ENCODE results near the gene ABR.
A peak's percentile ranks its signal among the peaks of the same experiment; 100 is the strongest.
"Not testable (repeated sequence)": the region's sequence is repeated elsewhere in the genome, so short reads cannot be mapped to it uniquely, and the experiment has no call there.

The ABR gene

GRCh38 chr17:1002771-1003555 lies 176.8 kb downstream of the ABR start:
- peak; percentile 60 for DNase-seq

DNA sequence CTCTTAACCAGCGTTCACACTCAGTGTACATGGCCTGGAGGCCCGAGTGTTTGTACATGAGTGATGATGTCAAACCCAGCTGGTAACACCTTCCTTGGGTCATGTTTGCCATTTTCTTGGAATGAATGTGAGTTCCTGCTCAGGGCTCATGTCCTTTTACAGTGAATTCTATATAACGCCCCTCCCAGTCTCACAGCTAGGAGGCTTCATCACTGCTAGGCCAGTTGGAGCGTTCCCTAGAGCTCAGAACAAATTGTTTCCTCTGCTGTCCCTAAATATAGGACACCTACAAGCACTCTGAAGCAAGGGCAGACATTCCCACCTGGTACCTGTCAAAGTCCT lies 177.4 kb downstream of the ABR start:
- peak; percentile 53 for DNase-seq

GRCh38 chr17:1001640-1002411 lies 178.0 kb downstream of the ABR start:
- peak; percentile 79 for DNase-seq

DNA sequence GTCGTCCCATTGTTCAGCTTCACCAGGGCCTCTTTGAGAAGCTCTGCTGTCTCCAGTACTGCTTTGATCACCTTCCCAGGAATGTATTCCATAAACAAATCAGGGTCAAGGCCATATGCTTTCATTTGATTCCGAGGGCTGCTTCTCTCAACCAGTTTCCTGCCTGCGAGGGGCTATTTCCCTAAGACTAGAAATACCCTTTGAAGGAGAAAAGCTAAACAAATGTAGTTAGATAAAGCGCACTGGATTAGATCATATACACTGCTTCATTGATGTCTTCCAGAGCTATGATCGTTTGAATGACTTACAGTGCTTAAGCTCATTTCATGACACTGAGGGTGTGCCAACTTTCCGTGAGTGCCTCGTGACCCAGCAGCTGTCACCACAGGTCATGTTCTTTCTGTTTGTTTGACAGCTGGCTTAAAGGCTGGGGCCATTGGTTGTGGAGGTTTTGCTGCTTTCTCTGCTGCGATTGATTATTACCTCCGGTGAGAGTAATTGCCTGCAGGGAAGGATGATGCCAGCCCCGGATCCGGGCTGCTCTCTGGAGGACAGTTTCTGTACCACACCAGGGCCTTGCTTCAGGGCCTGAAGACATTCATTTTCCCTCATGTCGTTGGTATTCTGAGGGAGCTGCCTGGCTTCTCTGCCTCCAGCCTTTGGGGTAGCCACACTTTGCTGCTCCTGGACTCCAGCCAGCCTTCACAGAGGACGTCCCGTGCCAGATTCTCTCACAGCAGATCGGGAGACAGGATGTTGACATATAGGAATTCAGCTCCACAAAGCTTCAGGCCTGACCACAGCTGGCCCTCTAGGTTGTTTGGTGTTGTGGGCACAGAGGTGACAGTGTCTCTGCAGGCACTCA lies 179.0 kb downstream of the ABR start:
- peak; percentile 92 for DNase-seq

DNA sequence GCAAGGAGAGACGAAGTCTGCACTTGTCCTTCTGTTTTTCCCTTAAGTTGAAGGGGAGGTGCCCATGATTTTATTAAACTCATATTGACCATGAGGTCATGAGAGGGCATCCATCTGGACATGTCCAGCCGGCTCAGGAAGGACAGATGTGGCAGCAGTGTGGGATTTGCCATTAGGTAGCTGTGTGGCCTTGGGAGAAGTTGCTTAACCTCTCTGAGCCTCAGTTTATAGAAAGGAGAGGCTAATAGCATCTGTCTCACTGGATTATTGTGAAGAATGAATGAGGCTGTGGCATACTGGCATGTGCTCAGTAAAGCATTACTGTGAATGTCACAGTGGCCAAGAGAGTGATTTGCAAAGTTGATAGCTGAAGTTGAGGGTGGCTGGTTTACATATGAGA lies 181.7 kb downstream of the ABR start:
- DNase-seq: no peak

DNA sequence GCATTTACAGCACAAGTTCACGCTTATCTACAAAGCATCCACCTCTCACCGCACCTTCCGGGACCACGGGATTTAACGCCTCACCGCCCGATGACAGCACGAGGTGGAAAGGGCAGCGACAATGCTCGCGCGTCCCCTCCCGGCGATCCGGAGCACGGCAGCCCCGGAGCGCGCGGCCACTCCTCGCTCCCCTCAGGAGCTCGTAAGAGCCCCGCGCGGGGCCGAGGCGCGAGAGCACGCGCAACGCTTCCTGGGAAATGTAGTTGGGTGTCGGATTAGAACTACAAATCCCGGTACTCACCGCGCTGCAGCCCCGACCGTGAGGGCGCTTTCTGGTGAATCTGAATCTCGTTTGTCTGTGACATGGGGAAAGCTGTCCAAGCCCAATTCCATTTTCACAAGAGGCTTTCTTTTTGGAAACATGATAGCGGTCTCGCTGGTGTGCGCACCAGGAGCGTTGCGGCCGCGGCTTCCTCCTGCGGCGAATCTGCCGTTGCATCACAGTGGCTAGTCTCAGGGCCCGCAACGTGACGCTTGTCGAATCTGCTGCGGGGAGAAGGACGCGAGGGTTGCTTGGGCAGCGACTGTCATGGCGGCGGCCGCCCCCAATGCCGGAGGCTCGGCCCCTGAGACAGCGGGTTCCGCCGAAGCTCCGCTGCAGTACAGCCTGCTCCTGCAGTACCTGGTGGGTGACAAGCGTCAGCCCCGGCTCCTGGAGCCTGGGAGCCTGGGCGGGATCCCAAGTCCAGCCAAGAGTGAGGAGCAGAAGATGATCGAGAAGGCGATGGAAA lies 183.0 kb downstream of the ABR start, which contains the start of gene TIMM22:
TIMM22 (plus strand) TSS at position 576 of the 791 bp plus-strand sequence; CDS start at position 590, 14 bp downstream.
- peak; percentile 97 for DNase-seq

GRCh38 chr17:995324-995723 lies 184.5 kb downstream of the ABR start:
- not testable (repeated sequence) for DNase-seq

- DNase-seq: no peak
Observed at GRCh38 chr17:992933-993332, 186.8 kb downstream of the ABR start.

DNA sequence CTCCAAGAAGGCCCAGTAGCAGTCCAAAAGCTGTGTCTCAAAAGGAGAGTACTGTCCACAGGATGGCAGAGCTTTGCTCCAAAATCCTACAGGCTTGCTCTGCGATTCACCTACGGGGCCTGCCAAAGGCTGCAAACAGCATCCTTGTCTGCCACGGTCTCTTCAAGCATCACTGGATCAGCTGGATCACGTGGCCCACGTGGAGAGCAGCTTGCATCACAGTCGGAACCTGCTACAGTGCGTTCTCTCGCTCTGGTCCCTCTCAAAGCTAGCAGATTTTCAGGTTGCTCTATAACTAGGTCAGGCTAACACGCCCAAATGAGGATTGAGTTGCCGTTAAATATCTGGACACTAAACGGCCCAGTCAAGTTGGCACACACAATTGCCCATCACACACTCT lies 191.2 kb downstream of the ABR start:
- no peak for DNase-seq

DNA sequence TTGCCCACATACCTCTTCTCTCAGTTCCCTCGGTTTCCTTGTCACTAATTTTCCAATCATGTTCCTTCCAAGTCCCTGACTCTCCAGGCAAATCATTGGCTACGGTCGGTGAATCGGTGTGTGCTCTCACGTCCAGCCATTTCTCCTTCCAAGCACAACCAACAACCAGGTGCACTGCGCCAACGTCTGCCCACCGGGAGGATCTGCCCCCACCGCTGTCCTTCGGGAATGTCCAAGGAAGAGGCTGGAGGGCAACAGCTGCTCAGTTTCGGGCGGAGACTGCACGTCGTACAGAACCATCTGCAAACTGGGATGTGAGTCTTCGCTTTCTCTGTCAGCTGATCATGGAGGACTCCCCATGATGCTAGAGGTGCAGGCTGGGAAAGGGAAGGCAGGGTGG lies 191.8 kb downstream of the ABR start:
- no peak for DNase-seq

GRCh38 chr17:986322-986929 lies 193.4 kb downstream of the ABR start:
- DNase-seq: no peak

DNA sequence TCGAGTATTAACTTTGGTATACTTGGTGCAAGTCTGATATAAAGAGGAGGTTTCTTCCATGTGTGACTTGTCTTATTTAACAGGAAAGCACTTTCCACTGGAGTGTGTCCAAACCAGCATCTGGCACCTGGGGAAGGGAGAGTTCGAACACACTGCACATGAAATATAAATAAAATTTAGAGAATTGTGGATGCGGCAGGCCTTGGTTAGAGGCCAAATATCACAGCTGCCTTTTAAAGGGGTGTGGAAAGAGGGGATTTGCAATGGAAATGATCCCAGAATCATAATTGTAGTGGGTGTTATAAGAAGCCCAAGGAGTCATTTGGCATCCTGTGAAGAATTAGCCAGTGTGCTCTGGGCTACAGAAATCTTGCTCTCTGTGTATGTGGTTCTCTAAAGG lies 195.9 kb downstream of the ABR start:
- DNase-seq: no peak

DNA sequence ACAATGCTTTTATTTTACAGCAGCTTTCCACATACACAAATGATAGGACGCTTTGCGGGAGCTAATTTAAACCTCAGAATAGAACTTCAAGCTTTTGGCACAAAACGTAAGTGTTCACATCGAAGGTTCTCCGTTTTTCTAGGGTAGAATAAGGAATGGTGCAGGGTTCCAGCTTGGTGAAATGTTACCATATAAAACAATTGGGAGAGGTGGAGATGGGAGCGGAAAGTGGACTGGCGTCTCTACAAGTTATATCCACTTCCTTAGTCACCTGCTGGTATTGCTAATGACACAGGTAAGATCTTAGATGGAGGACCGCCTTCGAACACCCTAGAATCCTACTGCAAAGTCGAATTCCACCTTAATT lies 198.5 kb downstream of the ABR start:
- DNase-seq: no peak

- peak; percentile 89 for DNase-seq
Observed at GRCh38 chr17:980406-981291, 199.1 kb downstream of the ABR start.

DNA sequence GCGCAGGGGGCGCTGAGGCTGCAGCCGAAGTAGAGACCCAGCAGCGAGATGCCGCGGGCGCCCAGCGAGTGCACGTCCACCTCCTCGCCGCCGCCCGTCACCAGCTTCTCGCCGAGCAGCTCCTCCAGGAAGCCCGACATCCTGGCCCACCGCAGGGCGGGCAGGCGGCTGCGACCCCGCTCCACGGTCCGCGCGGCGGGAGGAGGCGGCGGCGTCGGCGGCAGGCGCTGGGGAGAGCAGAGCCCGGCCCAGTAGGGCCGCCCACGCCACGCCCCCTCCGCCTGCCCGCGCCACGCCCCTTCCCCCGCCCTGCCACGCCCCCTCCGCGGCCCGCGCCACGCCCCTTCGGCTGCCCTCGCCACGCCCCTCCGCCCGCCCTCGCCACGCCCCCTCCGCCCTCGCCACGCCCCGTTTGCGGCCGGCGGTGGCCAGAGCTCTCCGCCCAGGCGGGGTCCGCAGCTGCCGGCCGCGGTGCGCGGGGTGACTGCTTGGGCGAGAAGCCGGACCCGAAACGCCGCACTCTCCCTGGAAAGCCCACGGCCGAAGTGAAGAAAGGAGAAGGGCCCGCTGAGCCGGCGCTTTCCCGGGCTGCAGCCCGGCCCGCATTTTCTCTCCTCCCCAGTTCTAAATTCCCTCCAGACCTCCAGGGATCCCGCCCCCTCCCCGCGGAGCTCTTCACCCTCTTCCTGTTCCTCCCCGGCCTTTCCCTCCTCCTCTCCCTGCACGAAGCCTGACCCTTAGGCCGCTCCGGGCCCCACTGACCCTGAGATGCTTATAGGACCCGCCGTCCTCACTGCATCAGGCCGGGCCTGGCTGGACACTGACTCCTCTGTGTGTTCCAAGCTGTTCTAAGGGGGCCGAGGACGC lies 200.0 kb downstream of the ABR start, which contains the start of gene NXN:
NXN (minus strand) TSS at position 238 of the 867 bp plus-strand sequence.
- DNase-seq: peak; percentile 76

- no peak for DNase-seq
Observed at GRCh38 chr17:979212-979538, 200.6 kb downstream of the ABR start.

DNA sequence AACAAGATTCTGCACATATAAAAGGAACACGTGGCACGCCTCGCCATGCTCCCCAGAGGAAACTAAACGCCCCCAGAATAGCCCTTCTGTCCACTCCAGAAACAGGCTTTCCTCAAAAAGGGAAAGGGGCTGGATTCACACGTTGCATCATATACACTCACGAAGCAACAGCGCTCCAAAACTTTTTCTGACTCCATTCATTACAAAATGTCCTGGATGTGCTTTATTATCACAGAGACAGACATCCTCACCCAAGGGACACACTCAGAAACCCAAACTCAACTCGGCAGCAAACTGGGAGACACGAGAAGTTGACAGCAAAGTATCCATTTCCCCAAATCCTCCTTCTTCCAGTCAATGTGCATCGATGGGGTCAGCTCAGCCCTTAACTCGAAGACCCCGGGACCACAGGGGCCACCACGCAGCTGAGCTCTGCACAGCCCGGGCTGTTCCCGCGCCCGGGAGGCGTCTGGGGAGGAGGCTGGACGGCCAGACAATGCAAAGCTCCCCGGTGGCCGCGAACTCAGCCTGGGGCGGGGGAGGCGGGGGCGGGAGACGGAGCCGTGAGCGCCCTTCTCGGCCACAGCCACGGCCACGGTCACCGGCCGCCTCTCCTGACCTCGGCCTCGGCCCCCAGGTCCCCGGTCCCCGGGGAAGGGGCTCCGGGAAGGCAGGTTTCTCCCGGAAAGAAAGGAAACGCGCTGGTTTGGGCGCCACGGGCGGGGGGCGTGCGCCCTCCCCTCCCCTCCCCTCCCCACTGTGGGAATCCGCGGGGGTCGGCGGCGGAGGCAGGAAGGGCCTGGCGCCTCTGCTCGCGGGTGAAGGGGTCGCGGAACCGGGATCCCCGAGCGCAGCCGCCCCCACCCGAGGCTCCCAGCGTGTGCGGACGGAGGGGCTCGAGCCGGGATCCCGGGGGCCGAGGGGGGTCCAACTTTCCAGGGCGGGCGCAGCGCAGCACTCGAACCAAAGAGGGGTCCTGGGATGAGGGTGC lies 201.4 kb downstream of the ABR start:
- peak; percentile 67 for DNase-seq

DNA sequence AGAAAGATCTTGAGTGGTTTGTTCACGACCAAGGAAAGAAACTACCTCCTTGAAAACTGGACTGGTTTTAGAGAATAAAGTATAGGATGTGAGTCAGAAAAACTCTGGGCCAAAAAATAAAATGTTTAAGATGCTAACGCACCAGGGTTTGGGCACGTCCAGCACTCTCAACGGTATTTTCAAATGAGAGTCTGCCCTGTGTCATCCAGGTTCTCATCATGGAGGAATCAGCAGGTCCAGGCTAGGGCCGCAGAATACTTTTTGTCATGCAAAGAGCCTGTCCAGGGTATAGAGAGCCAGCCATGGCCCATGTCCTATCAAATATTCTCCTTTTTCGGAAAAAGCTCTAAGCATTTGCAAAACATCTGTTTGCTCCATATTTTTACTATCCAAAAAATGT lies 202.6 kb downstream of the ABR start:
- peak; percentile 65 for DNase-seq

DNA sequence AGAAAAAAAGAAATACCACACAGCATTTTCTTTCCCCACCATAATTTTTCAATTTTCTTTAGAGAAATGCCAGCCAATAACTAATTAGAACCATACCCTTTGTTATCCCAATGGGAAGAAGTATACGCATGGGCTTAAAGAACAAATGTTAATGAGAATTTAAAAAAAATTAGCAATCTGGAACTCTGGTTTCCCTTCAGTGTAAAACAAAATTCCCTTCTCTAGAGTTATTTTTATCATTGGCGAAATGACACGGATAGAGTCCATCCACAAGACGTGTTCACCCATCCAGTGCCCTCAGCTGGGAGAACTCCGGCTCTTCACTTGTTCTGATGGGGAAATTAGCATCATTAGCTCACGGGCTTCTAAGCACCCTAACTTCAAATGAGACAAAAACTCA lies 203.5 kb downstream of the ABR start:
- no peak for DNase-seq

Measured in EL (cell line).